LNCAP (cell line): ENCODE measurements around the gene INSL3.

Source experiments
- TF ChIP-seq, protein P1 (sequence below): fragments of 450-650 bp; IDR thresholded peaks from 2 replicates; pipeline ENCODE4 v1.5.1; 2017; ENCODE audit warnings: mild to moderate bottlenecking

Gene INSL3, protein sequence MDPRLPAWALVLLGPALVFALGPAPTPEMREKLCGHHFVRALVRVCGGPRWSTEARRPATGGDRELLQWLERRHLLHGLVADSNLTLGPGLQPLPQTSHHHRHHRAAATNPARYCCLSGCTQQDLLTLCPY

GRCh38 chr19:17821190-17821589, at the start of gene INSL3:
INSL3 (minus strand) TSS chr19:17821519; CDS start chr19:17821506, 13 bp downstream.
- TF ChIP-seq, protein P1, sequence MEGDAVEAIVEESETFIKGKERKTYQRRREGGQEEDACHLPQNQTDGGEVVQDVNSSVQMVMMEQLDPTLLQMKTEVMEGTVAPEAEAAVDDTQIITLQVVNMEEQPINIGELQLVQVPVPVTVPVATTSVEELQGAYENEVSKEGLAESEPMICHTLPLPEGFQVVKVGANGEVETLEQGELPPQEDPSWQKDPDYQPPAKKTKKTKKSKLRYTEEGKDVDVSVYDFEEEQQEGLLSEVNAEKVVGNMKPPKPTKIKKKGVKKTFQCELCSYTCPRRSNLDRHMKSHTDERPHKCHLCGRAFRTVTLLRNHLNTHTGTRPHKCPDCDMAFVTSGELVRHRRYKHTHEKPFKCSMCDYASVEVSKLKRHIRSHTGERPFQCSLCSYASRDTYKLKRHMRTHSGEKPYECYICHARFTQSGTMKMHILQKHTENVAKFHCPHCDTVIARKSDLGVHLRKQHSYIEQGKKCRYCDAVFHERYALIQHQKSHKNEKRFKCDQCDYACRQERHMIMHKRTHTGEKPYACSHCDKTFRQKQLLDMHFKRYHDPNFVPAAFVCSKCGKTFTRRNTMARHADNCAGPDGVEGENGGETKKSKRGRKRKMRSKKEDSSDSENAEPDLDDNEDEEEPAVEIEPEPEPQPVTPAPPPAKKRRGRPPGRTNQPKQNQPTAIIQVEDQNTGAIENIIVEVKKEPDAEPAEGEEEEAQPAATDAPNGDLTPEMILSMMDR = no peak

DNA sequence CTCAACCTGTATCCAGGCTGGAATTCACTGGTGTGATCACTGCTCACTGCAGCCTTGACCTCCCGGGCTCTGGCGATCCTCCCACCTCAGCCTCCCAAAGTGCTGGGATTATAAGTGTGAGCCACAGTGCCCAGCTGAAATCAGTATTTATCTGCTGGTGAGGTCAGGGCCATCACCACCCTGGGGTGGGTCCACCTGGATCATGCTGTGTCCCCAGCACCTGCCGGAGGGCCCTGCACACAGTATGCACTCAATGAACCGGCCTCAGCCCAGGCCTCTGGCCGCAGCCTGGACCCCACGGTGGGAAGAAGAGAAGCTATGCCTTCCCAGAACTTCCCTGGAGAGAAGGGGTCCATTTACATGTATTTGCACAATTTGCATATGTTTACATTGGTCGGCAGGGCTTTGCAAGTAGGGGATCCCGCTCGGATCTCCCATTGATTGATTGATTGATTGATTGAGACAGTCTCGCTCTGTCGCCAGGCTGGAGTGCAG, 47.8 kb upstream of the INSL3 start:
- TF ChIP-seq, protein P1 = no peak

GRCh38 chr19:17868669-17869068, 47.4 kb upstream of the INSL3 start:
- TF ChIP-seq, protein P1 = no peak

- TF ChIP-seq, protein P1 = no peak
Measured at GRCh38 chr19:17866964-17867486, 45.7 kb upstream of the INSL3 start.

DNA sequence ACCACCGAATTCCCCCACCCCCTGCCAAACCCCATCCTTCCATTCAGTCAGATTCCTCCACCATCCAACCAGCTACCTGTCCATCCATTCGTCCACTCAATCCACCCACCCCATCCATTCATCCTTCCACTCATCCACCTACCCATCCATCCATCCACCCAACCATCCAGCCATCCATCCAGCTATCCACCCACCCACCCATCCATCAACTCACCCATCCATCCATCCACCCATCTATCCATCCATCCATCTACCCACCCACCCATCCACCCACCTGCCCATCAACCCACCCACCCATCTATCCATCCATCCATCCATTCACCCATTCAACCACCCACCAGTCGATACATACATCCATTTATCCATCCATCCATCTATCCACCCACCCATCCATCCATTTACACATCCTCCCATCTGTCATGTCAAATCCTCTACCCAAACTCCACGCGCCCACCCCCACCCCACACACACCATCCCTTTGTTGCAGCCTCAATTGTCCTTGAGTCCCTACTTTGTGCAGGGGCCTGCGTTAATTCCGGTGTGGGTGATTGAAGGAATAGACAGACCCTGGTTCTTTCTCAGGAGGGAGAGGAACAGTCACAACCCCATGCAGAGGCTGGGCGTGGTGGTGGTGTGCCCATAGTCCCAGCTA, 45.1 kb upstream of the INSL3 start:
- TF ChIP-seq, protein P1 = no peak

DNA sequence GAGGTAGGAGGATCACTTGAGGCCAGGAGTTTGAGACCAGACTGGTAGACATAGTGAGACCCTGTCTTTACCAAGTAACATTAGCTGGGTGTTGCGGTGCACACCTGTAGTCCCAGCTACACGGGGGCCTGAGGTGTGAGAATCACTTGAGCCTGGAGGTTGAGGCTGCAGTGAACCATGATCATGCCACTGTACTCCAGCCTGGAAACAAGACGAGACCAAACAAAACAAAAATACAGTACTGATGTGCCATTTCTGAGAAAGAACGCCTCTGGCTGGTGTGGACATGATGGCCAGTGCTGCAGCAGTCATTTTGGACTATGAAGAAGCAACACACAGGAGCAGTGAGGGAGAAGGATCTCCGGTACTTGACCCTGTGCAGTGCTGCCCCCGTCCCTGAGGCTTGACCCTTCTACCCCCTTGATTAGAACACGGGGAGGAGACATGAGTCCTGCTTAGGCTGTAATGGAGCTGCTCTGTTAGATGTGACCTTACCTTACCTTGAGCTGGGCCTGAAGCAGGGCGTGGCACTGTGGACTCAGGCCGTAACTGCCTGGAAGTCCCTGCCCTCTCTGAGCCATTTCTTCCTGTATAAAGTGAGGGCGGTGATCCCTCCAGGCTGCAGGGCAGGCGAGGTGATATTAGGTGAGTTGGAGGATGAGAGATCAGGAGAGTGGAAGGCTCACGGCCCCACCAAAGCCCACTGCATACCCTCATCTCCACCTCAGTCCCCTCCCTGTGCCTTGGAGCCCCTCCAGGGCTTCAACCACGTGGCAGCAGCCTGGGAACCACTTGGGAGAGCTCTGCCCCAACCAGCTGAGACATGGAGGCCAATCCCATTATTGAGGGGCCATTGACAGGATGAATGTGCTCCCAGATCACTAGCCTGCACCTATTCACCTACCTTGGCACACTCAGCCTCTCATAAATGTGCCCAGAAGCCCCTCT, 44.3 kb upstream of the INSL3 start:
- TF ChIP-seq, protein P1 = no peak

- TF ChIP-seq, protein P1 = no peak
Measured at GRCh38 chr19:17863520-17864182, 42.3 kb upstream of the INSL3 start.
